GM19240 (cell line): Measurements from ENCODE around the gene CDC42SE2.
"Not testable (repeated sequence)": the region's sequence is repeated elsewhere in the genome, so short reads cannot be mapped to it uniquely, and the experiment has no call there.

ENCODE experiments used
- DNase-seq: peaks from one replicate; pipeline ENCODE4 v3.0.0; 2011; ENCODE audit warnings: low spot score; ENCODE audit not compliant: insufficient read length

Gene CDC42SE2

DNA sequence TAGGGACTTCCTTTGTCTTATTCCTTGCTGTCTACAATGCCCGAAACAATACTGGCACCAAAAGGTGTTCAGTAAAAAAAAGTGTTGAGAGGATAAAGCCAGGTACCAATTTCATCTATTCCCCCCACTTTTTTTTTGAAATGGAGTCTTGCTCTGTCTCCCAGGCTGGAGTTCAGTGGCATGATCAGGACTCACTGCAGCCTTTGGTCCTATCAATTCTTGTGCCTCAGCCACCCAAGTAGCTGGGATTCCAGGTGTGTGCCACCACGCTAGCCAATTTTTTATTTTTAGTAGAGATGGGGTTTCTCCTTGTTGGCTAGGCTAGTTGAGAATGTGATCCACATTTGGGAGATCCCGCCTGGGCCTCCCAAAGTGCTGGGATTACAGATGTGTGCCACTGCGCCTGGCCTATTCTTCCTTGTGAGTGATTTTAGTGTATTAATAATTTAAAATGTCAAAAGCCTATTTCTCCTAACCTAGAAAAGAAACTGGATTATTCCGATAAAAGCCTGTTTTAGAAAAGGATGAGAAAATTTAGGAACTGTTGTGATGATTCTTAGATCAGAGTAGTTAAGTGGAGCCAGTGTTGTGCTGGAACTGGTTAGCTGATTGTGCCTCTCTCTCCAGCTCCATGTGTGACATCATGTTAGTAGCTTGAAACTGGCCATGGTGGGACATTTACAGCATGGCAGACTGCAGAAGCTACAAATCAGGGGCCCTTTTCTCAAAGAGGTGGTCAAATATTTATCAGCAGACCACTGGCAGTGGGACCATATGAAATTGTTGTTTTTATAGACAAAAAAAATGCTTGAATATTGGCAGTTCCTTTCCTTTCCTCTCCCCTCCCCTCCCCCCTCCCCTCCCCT, 14.3 kb downstream of the CDC42SE2 start:
- DNase-seq, result no peak

DNA sequence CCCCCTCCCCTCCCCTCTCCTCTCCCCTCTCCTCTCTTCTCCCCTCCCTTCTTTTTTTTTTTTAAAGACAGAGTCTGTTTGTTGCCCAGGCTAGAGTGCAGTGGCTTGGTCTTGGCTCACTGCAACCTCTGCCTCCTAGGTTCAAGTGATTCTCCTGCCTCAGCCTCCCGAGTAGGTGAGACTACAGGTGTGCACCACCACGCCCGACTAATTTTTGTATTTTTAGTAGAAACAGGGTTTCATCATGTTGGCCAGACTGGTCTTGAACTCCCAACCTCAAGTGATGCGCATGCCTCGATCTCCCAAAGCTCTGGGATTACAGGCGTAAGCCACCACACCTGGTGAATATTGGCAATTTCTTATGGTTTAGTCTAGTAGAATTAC, 14.9 kb downstream of the CDC42SE2 start:
- not testable (repeated sequence) for DNase-seq

DNA sequence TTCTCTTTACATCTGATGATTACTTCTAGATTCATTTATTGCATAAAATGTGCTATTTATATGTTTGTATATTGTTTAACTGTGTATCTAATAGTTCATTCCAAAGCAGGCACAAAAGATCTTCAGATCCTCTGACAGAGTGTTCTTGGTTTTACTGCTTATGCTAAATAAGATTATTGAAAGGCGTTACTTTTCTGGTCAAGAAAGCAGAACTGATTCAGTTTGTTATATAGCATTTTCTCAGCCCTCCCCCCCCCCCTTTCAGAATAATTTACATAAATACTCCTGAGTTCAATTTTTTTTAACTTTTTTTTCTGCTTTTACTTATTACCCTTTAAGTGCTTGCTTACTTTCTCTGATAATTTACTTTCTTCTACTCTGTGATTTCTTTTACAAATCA, 15.4 kb downstream of the CDC42SE2 start:
- DNase-seq, result no peak

DNA sequence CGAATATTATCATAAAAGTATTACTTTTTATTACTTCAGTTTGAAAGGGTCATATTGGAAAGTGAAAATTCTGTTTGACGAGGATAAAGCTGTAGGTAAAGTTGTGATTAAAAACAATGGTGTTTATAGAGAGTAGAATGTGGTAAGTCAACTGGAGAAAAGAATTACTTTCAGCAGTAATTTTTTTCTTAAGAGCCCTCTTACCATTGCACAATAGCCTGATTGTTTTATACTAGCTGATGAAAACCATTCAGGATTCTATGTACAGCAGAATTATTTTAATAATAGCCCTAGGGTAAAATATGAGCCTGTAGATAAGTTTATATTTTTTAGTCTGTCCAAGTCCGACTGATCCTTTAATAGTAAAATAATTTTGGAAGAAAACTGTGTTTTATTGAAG, 16.6 kb downstream of the CDC42SE2 start:
- no peak for DNase-seq

DNA sequence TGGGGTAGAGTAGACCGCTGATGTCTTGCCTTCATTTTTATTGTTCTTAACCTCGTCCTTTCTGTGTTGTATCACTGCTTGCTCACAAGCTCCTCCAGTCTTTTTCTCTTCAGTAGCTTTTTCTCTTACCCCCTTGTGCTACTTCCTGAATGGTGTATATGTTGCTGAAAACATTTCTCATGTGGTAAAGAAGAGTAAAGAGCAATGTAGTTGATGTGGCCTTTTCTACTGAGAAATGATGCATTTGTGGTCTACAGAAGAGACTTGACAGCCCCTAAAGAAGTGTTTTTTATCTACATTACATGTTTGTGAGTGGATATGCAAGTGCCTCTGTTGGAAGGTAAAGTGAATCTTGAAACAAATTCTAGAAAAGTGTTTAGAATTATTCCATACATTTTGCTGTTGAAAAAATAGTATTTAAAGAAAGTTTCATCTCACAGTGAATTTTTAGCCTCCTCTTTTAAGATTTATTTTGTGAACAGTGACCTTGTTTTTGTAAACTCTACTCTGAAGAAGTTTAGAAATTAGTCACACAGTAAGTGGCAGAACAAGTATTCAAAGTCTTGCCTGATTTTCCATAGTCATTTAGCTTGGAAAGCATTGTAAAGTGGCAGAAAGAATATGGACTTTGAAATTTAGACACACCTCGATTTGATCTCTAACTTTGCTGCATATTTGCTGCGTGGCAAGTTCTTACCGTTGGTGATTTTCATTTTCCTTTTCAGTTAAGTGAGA, 17.4 kb downstream of the CDC42SE2 start:
- no peak for DNase-seq

DNA sequence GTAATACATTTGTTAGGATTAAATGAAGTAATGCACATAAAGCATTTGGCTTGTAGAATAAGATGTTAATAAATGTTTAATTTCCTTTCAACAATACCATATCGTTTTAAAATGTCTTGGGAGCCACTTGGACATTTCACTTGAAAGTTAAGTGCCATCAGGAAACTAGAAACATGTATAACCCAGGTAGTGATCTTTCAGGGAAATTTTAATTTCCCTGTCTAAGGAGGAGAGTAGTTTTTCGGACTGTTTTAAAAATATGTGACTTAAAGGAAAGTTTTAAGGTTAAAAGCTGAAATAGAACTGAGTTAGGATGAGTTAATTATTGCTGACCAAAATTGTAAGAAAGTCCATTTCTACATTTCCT, 18.0 kb downstream of the CDC42SE2 start:
- DNase-seq, result no peak

DNA sequence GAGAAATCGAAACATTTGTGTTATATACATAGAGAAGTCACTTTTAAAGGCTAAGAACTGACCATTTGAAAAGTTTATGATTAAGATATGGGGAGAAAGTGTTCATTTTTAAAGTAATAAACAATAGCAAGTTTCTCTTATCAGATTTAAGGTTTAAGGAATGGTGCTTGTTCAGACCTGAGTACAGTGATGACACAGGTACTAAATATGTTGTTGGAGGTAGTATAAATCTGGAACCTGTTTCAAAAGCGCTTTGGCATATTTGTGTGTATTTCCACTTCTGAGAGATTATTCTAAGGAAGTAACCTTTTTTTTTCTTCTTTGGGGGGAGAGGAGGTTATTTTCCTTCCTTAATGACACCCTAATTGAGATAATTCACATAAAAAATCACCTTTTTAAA, 18.4 kb downstream of the CDC42SE2 start:
- no peak for DNase-seq

DNA sequence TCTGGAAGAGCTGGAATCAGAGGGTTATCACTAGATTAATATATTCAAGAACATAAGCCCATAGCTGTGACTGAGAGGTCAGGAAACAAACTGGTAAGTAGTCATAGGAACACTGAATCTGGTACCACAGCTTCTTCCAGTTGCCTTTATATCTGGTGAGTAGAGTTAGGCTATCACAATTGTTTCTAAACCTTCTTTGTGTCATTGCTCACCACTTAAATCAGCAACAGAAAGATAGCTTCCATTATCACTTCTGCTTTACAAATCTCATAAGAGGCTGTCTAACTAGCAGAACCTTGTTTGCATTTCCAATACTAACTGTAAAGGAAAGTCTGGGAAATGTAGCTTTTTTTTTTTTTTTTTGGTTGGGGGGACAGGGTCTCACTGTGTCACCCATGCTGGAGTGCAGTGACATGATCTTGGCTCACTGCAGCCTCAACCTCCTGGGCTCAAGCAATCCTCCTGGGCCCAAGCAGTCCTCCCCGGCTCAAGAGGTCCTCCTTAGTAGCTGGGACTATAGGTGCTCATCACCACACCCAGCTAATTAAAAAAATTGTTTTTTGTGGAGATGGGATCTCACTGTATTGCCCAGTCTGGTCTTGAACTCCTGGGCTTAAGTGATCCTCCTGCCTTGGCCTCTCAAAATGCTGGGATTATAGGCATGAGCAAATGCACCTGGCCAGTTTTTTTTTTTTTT, 22.0 kb downstream of the CDC42SE2 start:
- no peak for DNase-seq

DNA sequence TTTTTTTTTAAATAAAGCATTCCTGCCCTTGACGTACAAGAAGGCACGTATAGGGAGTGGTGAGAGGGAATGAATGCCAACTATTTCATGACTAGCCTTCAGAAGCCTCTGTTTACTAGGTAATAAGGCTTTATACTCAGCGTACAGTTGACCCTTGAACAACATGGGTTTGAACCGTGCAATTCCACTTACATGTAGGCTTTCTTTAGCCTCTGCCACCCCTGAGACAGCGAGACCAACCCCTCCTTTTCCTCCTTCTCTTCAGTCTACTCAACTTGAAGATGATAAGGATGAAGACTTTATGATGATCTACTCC, 22.5 kb downstream of the CDC42SE2 start:
- no peak for DNase-seq

DNA sequence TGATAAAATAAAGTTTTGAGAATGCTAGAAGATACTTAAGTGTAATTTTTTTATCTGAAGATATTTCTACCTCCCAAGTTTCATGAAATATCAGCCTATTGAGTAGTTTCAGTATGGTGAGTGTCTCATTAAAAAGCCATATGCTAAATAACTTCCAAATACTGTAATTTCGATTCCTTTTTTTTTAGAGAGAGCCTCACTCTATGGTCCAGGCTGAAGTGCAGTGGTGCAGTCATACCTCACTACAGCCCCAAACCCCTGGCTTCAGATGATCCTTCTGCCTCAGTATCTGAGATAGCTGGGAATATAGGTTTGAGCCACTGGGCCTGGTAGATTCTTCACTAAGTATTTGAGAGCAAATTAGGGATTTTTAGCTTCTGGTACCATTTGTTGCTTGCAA, 24.5 kb downstream of the CDC42SE2 start:
- no peak for DNase-seq

DNA sequence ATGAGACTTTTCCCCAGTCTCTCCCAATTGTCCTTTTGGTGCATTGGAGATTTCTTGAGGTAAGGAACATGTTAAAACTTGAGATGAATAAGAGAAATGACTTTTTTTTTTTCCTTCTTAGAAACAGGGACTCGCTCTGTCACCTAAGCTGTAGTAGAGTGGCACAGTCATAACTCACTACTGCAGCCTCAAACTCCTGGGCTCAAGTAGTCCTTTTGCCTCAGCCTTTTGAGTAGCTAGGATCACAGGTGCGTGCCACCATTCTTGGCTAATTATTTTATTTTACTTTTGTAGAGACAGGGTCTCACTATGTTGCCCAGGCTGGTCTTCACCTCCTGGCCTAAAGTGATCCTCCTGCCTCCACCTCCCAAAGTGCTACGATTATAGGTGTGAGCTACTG, 25.9 kb downstream of the CDC42SE2 start:
- no peak for DNase-seq

DNA sequence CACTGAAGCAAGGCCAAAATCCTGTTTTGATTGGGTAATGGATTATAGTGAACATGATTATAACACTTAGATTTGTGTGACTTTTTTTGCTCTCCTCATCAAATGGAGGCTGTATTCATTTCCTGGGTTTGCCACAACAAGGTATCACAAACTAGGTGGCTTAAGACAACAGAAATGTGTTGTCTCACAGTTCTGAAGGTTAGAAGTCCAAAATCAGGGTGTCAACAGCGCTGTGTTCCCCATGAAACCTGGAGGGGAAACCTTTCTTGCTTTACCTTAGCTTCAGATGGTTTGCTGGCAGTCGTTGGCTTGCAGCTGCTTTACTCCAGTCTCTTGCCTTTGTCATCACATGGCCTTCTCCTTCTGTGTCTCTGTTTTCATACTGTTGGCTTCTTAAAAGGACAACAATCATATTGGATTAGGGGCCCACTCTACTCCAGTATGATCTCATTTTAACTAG, 32.4 kb downstream of the CDC42SE2 start:
- no peak for DNase-seq

DNA sequence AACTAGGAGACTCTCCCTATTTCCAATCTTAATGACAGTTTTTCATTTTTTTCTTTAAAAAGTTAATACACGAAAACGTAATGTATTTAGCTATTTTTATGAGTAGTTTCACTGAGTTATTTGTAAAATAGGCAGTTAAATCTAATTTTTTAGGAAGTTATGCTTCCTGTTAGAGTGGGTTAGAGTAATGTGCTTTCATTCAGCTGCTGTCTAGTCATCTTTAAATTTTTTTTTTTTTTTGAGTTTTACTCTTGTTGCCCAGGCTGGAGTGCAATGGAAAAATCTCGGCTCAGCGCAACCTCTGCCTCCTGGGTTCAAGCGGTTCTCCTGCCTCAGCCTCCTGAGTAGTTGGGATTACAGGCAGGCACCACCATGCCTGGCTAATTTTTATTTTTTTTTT, 34.0 kb downstream of the CDC42SE2 start:
- DNase-seq, result no peak

DNA sequence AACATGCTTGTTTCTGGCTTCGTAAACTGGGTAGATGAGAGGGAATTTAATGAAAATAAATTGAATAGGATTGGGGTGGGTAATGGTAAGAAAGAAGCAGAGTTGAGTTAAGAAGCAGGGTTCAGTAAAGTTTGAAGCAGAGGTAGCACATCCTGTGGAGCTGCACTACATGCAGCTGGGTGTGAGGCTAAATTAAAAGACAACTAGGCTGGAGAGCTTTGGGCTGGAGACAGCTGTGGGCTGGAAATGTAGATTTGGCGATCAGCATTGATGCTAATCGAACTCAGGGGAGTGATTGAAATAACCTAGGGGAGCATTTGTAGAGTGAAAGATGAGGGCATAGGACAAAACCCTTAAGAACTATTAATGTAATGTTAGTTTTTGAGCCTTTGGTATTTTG, 35.6 kb downstream of the CDC42SE2 start:
- no peak for DNase-seq

DNA sequence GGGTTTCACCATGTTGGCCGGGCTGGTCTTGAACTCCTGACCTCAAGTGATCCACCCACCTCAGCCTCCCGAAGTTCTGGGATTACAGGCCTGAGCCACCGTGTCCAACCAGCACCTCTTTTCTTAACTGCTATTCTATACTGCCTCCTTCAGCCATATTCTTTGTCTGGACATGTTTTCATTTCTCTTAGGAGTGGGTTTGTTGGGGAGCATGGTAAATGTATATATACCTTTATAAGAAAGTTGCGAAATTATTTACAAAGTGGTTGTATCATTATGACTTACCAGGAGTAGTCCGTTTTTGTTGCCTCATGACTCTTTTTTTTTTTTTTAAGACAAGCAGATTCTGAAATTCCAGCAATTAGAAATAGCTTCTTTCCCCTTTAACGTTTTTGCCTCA, 38.7 kb downstream of the CDC42SE2 start:
- DNase-seq, result no peak

DNA sequence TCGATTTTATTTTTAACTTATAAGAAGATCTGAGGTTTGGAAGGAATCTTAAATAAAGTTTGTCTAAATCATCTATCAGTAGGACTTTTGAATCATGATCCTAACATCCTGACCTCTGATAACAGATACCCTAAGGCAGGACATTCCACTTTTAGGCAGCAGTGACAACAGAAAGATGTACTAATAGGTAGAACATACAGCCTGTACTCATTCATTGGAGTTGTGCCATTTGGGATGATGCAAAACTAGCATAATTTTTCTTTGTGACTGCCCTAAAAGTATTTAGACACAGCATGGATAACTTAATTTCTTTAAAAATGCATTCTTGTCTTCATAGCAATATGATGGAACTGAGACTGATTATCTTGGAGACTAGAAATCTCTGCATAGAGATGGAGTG, 39.7 kb downstream of the CDC42SE2 start:
- no peak for DNase-seq

DNA sequence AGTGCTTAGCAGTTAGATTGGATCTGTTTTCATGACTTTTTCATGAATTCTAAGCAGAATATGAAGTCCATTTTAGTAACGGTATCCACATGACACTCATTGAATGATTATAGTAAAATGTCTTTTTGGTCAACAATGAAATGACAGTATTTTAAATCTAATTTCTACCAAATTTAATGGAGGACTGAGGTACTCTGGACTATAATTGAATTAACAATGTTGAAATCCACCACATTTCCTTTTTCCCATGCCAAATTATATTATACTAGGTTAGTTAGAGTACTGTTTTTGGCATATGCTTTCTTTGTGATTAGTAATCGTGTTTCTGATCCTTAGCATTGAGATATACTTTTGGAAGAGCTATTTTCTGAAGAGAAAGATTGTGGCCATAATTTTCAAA, 40.6 kb downstream of the CDC42SE2 start:
- no peak for DNase-seq

DNA sequence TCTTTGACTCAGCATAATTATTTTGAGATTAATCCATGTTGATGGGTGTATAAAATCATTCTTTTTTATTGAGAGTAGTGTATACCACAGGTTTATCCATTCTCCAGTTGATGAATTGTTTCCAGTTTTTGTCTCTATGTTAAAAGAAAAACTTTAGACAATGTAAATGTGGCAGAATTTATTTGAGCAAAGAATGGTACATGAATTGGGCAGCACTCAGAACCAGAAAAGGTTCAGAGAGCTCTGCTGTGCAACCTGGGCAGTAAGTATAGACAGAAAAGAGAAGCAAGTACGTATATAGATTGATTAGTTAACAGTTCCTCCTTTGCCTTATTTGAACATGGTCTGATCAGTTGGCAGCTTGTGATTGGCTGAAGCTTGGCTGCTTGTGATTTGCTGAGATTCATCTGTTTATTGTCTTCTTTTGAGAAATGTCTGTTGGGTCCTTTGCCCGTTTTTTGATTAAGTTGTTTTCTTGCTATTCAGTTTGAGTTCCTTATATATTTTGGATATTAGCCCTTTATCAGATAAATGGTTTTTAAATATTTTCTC, 41.4 kb downstream of the CDC42SE2 start:
- DNase-seq, result no peak

DNA sequence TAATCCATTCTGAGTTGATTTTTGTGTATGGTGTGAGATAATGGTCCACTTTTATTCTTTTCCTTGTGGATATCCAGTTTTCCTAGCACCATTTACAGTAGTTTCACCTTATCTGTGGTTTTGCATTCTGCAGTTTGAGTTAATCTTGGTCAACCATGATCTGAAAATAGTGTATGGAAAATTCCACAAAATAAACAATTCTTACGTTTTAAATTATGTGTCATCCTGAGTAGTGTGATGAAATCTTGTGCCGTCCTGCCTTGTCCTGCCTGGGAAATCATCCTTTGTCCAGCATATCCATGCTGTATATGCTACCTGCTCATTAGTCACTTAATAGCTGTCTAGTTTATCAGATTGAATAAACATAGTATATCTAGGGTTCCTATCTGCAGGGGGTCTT, 42.1 kb downstream of the CDC42SE2 start:
- DNase-seq, result no peak

DNA sequence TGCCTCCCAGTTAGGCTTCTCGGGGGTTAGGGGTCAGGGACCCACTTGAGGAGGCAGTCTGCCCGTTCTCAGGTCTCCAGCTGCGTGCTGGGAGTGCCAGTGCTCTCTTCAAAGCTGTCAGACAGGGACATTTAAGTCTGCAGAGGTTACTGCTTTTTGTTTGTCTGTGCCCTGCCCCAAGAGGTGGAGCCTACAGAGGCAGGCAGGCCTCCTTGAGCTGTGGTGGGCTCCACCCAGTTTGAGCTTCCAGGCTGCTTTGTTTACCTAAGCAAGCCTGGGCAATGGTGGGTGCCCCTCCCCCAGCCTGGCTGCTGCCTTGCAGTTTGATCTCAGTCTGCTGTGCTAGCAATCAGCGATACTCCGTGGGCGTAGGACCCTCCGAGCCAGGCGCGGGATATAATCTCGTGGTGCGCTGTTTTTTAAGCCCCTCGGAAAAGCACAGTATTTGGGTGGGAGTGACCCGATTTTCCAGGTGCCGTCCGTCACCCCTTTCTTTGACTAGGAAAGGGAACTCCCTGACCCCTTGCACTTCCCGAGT, 48.5 kb downstream of the CDC42SE2 start:
- DNase-seq, result not testable (repeated sequence)

DNA sequence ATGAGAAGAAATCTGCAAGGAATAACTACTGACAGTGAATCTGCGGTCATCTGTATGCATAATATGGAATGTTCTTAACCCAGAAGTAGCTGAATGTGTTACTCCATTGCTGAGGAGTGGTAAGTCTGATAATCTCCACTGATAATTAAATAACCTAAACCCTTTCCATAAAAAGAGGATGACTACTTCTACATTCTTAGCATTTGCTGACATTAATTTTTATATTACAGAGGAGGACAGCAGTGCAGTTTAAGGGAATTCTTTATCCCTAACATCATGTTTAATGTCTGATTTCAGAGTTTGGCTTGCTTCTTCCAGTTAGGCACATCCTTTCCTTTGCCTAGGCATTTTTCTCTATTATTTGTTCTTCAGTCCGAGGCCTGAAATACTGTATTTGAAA, 52.2 kb downstream of the CDC42SE2 start:
- no peak for DNase-seq

DNA sequence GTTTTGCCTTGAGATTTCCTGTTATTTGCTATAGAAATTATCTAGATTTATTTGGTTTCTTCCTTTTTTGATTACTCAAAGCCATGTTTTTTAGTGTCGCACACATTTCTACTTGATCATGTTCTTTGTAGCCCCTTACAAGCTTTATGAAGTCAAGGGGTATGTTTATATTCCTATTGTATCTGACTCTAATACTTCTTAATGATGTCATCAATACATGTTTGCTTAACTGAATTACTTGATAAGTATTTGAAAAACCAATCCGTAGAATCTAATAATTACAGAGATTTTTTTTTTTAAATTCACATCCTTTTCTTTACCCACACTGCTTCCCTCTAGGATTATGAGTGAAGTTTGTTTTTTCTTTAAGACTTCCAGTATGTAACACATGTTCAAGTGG, 53.0 kb downstream of the CDC42SE2 start:
- DNase-seq, result no peak
